Neural cell (in vitro differentiated cells): ENCODE data around the gene PDCD1LG2. TPM values are rescaled to one million over a fixed set of nuclear protein-coding genes. Genes with fewer than 3 reads are reported as not detected.

Experiments used
- H2AFZ ChIP-seq: fragments of 200-600, 300-800 bp; sonication (generic), shearing (Covaris generic); 2 replicates; pipeline ENCODE4 v1.6.0; 2014; ENCODE audit warnings: low read depth, mild to moderate bottlenecking, antibody characterized with exemption, low read length, moderate library complexity
- H3F3A ChIP-seq: fragments of 200-600 bp; shearing (Covaris generic); 2 replicates; pipeline ENCODE4 v1.6.1; 2016; ENCODE audit warnings: mild to moderate bottlenecking, moderate library complexity, mixed read lengths, antibody characterized with exemption, low read length; ENCODE audit not compliant: insufficient read depth, poor library complexity, severe bottlenecking
- H3K27ac ChIP-seq: fragments of 200-600, 300-800 bp; sonication (generic), shearing (Covaris generic); 2 replicates; pipeline ENCODE4 v1.5.1; 2014; ENCODE audit warnings: mild to moderate bottlenecking, low read length, moderate library complexity
- H3K27me3 ChIP-seq: fragments of 300-800, 200-600 bp; sonication (generic), shearing (Covaris generic); 2 replicates; pipeline ENCODE4 v1.6.0; 2014; ENCODE audit warnings: mild to moderate bottlenecking, low read depth, low read length, moderate library complexity; ENCODE audit not compliant: insufficient read depth
- H3K36me3 ChIP-seq: fragments of 300-800, 200-600 bp; sonication (generic), shearing (Covaris generic); 2 replicates; pipeline ENCODE4 v1.5.1; 2014; ENCODE audit warnings: mild to moderate bottlenecking, antibody characterized with exemption, low read length, moderate library complexity; ENCODE audit not compliant: insufficient read depth
- H3K4me2 ChIP-seq: fragments of 300-800, 200-600 bp; sonication (generic), shearing (Covaris generic); 2 replicates; pipeline ENCODE4 v1.6.0; 2014; ENCODE audit warnings: mild to moderate bottlenecking, low read length
- H3K4me3 ChIP-seq: fragments of 300-800, 200-600 bp; sonication (generic), shearing (Covaris generic); 2 replicates; pipeline ENCODE4 v1.5.1; 2014; ENCODE audit warnings: mild to moderate bottlenecking, low read length, moderate library complexity
- H3K79me2 ChIP-seq: fragments of 200-600 bp; shearing (Covaris generic); replicated peaks from 2 replicates; pipeline ENCODE4 v1.6.0; 2014; ENCODE audit warnings: mild to moderate bottlenecking, low read length, moderate library complexity; ENCODE audit not compliant: insufficient read depth
- H3K9ac ChIP-seq: fragments of 300-800, 200-600 bp; sonication (generic), shearing (Covaris generic); 2 replicates; pipeline ENCODE4 v1.6.1; 2016; ENCODE audit warnings: mild to moderate bottlenecking, low read length, mixed read lengths
- H3K9me2 ChIP-seq: fragments of 200-600 bp; shearing (Covaris generic); 2 replicates; pipeline ENCODE4 v1.6.1; 2016; ENCODE audit warnings: mild to moderate bottlenecking, low read length, mixed read lengths; ENCODE audit not compliant: insufficient read depth
- H3K9me3 ChIP-seq: fragments of 200-600, 300-800 bp; sonication (generic), shearing (Covaris generic); 2 replicates; pipeline ENCODE4 v1.6.1; 2016; ENCODE audit warnings: mild to moderate bottlenecking, mixed run types, low read length, moderate library complexity, mixed read lengths
- H4K20me1 ChIP-seq: fragments of 200-600 bp; shearing (Covaris generic); 2 replicates; pipeline ENCODE4 v1.6.1; 2016; ENCODE audit warnings: mild to moderate bottlenecking, mixed run types; ENCODE audit not compliant: insufficient read depth
- CTCF ChIP-seq: fragments of 450-650 bp; IDR thresholded peaks from 2 replicates; pipeline ENCODE4 v1.5.1; 2014; ENCODE audit warnings: antibody characterized with exemption, mild to moderate bottlenecking, moderate library complexity; ENCODE audit not compliant: poor library complexity, severe bottlenecking
- EP300 ChIP-seq: fragments of 450-650 bp; conservative IDR thresholded peaks from 2 replicates; pipeline ENCODE4 v1.6.1; 2014; ENCODE audit warnings: antibody characterized with exemption, mild to moderate bottlenecking, moderate library complexity; ENCODE audit not compliant: poor library complexity, severe bottlenecking
- EZH2 ChIP-seq: fragments of 200-600, 300-800 bp; shearing (Covaris generic), sonication (generic); IDR thresholded peaks from 2 replicates; pipeline ENCODE4 v1.6.1; 2014; ENCODE audit warnings: antibody characterized with exemption, low read length, borderline replicate concordance, mild to moderate bottlenecking; ENCODE audit not compliant: insufficient read depth, poor library complexity, severe bottlenecking
- MXI1 ChIP-seq: fragments of 450-650 bp; conservative IDR thresholded peaks from 2 replicates; pipeline ENCODE4 v1.6.1; 2014; ENCODE audit warnings: antibody characterized with exemption, mild to moderate bottlenecking; ENCODE audit not compliant: poor library complexity, severe bottlenecking
- POLR2AphosphoS5 ChIP-seq: IDR thresholded peaks from 2 replicates; pipeline ENCODE4 v1.6.1; 2012
- RAD21 ChIP-seq: fragments of 450-650 bp; conservative IDR thresholded peaks from 2 replicates; pipeline ENCODE4 v1.6.1; 2014; ENCODE audit warnings: antibody characterized with exemption, mild to moderate bottlenecking, moderate library complexity
- REST ChIP-seq: IDR thresholded peaks from 2 replicates; pipeline ENCODE4 v1.6.1; 2012; ENCODE audit warnings: borderline replicate concordance
- SMC3 ChIP-seq: fragments of 450-650 bp; conservative IDR thresholded peaks from 2 replicates; pipeline ENCODE4 v1.6.1; 2014; ENCODE audit warnings: antibody characterized with exemption, mild to moderate bottlenecking, moderate library complexity; ENCODE audit not compliant: poor library complexity
- TAF1 ChIP-seq: IDR thresholded peaks from 2 replicates; pipeline ENCODE4 v1.6.1; 2012; ENCODE audit warnings: low read depth
- polyA plus RNA-seq: library from polyadenylated mRNA; depleted of rRNA; stranded (reverse); fragments of >200 nt; gene quantifications from 2 replicates; pipeline ENCODE4 v1.2.3, GENCODE V29; 2014

PDCD1LG2 gene
- polyA plus RNA-seq, 1 donor from 2014 or later: not detected

GRCh38 chr9:5587024-5587423 lies 76.7 kb downstream of the PDCD1LG2 start:
- Histone ChIP-seq H3K27ac (no peak overlapping the region), H3K9me3 (no peaks in the 10 kb centered on the region), H3K9me2 (no peaks in the 10 kb centered on the region), H3K4me2 (no peak overlapping the region), H2AFZ (no peak overlapping the region), H4K20me1 (no peaks in the 10 kb centered on the region), H3K4me3 (no peak overlapping the region), H3K79me2 (no peaks in the 10 kb centered on the region), H3F3A (no peaks in the 10 kb centered on the region), H3K36me3 (no peaks in the 10 kb centered on the region), H3K27me3 (no peaks in the 10 kb centered on the region), H3K9ac (no peak overlapping the region)
- TF ChIP-seq MXI1 (no peak), POLR2AphosphoS5 (no peak), RAD21 (no peak), SMC3 (no peak), EP300 (no peak), CTCF (no peak), REST (no peak)

- Histone ChIP-seq H3K27me3 (no peaks in the 10 kb centered on the region), H3K36me3 (no peaks in the 10 kb centered on the region), H3K79me2 (no peaks in the 10 kb centered on the region), H3K9ac (no peak overlapping the region), H3K4me2 (no peak overlapping the region), H2AFZ (no peak overlapping the region), H3K27ac (no peak overlapping the region), H4K20me1 (no peaks in the 10 kb centered on the region), H3K9me3 (no peaks in the 10 kb centered on the region), H3K4me3 (no peak overlapping the region), H3F3A (no peaks in the 10 kb centered on the region), H3K9me2 (no peaks in the 10 kb centered on the region)
- no peak for TF ChIP-seq POLR2AphosphoS5
- no peak for TF ChIP-seq CTCF
- no peak for TF ChIP-seq EP300
- TF ChIP-seq MXI1: no peak
- no peak for TF ChIP-seq TAF1
- TF ChIP-seq SMC3: no peak
- no peak for TF ChIP-seq REST
- TF ChIP-seq EZH2: no peak
- TF ChIP-seq RAD21: no peak
Measured at GRCh38 chr9:5592231-5592630, 81.9 kb downstream of the PDCD1LG2 start.
